K562 (cell line): Measurements from ENCODE around the gene NUP62. TPM values are rescaled to one million over a fixed set of nuclear protein-coding genes. Genes with fewer than 3 reads are reported as not detected.
A peak's percentile ranks its signal among the peaks of the same experiment; 100 is the strongest.

ENCODE experiments used
- ARID3B ChIP-seq: fragments of 250-450 bp; sonication (Bioruptor Pico); IDR thresholded peaks from 2 replicates; pipeline ENCODE4 v1.4.0; 2020; ENCODE audit warnings: borderline replicate concordance
- CREB3 ChIP-seq: fragments of 450-650 bp; conservative IDR thresholded peaks from 2 replicates; pipeline ENCODE4 v1.6.1; 2016; ENCODE audit warnings: missing genetic modification characterization, low read depth, mild to moderate bottlenecking, missing compliant biosample characterization, moderate library complexity
- EP300 ChIP-seq: IDR thresholded peaks from 2 replicates; pipeline ENCODE4 v1.6.1; 2012; ENCODE audit warnings: low read length, improper control_type of control experiment
- EP400 ChIP-seq: fragments of 450-650 bp; IDR thresholded peaks from 2 replicates; pipeline ENCODE4 v1.6.1; 2017; ENCODE audit warnings: antibody characterized with exemption, mild to moderate bottlenecking, moderate library complexity
- GABPB2 ChIP-seq: fragments of 250-450 bp; sonication (Bioruptor Pico); conservative IDR thresholded peaks from 2 replicates; pipeline ENCODE4 v1.5.1; 2021; ENCODE audit warnings: mild to moderate bottlenecking
- HBP1 ChIP-seq: fragments of 450-650 bp; formaldehyde crosslinking; IDR thresholded peaks from 2 replicates; pipeline ENCODE4 v1.4.0; 2022; ENCODE audit warnings: missing genetic modification characterization
- MEIS2 ChIP-seq: fragments of 450-650 bp; IDR thresholded peaks from 2 replicates; pipeline ENCODE4 v1.6.1; 2014; ENCODE audit warnings: mild to moderate bottlenecking; ENCODE audit not compliant: partially characterized antibody
- MTA1 ChIP-seq: fragments of 450-650 bp; IDR thresholded peaks from 2 replicates; pipeline ENCODE4 v1.6.1; 2017; ENCODE audit warnings: borderline replicate concordance
- POLR2G ChIP-seq: fragments of 200-400 bp; formaldehyde crosslinking; IDR thresholded peaks from 2 replicates; pipeline ENCODE4 v1.6.1; 2017; ENCODE audit warnings: low read depth, mild to moderate bottlenecking, antibody characterized with exemption, low read length, moderate library complexity
- THAP12 ChIP-seq: fragments of 250-450 bp; sonication (Bioruptor Pico); IDR thresholded peaks from 2 replicates; pipeline ENCODE4 v1.9.0; 2021; ENCODE audit warnings: mild to moderate bottlenecking, inconsistent platforms
- THAP7 ChIP-seq: fragments of 250-450 bp; sonication (Bioruptor Pico); IDR thresholded peaks from 2 replicates; pipeline ENCODE4 v1.5.0; 2021
- TRIM28 ChIP-seq: fragments of 450-650 bp; IDR thresholded peaks from 2 replicates; pipeline ENCODE4 v1.6.1; 2017
- ZFP1 ChIP-seq: fragments of 450-650 bp; formaldehyde crosslinking; IDR thresholded peaks from 2 replicates; pipeline ENCODE4 v1.4.0; 2020; ENCODE audit warnings: mild to moderate bottlenecking, mixed read lengths
- ZNF316 ChIP-seq: fragments of 450-650 bp; IDR thresholded peaks from 2 replicates; pipeline ENCODE4 v1.6.1; 2016
- polyA plus RNA-seq, 8 experiments: library from polyadenylated mRNA; depleted of rRNA in 4 of 8; stranded (reverse) in 5 of 8; unstranded in 3 of 8; fragments of >200 nt; fragmentation: Nextera tagmentation in 2 of 8; fragmentation: Illumina TruSeq in 1 of 8; extraction: Ambion mirVana in 2 of 8; extraction: Trizol in 1 of 8; gene quantifications; 2 replicates each; pipeline versions ENCODE4 v1.2.1 to v1.2.3, GENCODE V29; 2011 to 2014; ENCODE audit warnings: inconsistent platforms in 1 of 8, missing spikeins in 1 of 8
- total RNA-seq, 7 experiments: library from RNA; depleted of rRNA in 6 of 7; stranded (reverse); fragments of >200 nt in 6 of 7; fragmentation: Illumina TruSeq in 2 of 7; extraction: Trizol in 2 of 7; gene quantifications; 2 replicates each; pipeline versions ENCODE4 v1.2.1 to v1.2.3, GENCODE V29; 2011 to 2021; ENCODE audit warnings: low replicate concordance in 1 of 7

NUP62 gene
- total and polyA plus RNA-seq, 9 of the 15 experiments (the other 6 are each of a cell fraction or from before 2014, with no cell fraction given): 16.9 to 109 (median 66.0) TPM

- TF ChIP-seq ZNF316 (no peak), THAP7 (peak; percentile 85; the same call in 1 of the 2 replicates), MEIS2 (peak; percentile 94), THAP12 (CRISPR knock-in tag) (peak; percentile 46; the same call in 1 of the 2 replicates), HBP1 (CRISPR knock-in tag) (peak; percentile 95), CREB3 (tag) (no peak; the same call in 1 of the 2 replicates), GABPB2 (CRISPR knock-in tag) (no peak), ZFP1 (no peak), ARID3B (CRISPR knock-in tag) (no peak), MTA1 (no peak; the same call in 1 of the 2 replicates), EP400 (peak; percentile 98), EP300 (peak; percentile 78), POLR2G (peak; percentile 100), TRIM28 (no peak)
Observed at GRCh38 chr19:49929121-49929610, at the start of gene NUP62, which contains the start of gene ATF5 (continued).
